Measurements from ENCODE around the gene CORO2B.

- TF ChIP-seq POLR2A (IDR thresholded peaks at IDR 0.05), result no peak
- TF ChIP-seq CTCF (IDR thresholded peaks at IDR 0.05), result no peak
Observed at GRCh38 chr15:68683551-68683950, 104.8 kb downstream of the CORO2B start.
